ENCODE data around the gene ABHD4. TPM values are rescaled to one million over a fixed set of nuclear protein-coding genes. Genes with fewer than 3 reads are reported as not detected.

Gene ABHD4
- total and polyA plus RNA-seq, 2 of the 4 experiments (the other 2 are of a cell fraction): 5.0 to 22.0 TPM

DNA sequence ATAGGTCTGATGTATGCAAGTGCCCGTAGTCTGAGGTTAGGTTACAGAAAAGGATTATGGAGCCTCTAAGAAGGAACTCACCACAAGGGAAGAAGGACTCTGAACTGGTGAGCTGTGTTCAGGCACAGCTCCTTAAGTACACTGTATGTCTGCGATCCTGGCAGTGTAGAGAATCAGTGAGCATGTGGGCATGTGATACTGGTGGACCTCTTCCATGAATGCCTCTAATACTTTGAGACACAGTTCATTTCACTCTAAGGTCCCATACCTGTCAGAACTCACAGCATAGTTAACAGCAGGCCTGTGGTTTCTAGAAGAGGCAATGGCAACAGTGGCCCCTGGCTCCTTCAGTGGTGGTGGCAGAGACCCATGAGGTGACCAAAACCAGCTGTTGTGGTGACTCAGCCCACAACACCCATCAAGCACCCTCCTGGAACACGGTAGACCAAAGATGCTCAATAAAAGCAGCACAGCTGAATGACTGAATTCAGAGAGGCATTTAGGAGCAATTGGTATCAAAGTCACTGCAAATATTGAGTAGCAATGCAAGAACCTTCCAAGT is 52.9 kb downstream of the ABHD4 start:
- intact Hi-C loops (cut with micrococcal nuclease) (loop anchor here (5.0 kb wide), 1 partner anchor 264 kb away; no protein-coding TSS in a partner anchor), in situ Hi-C loops (cut with MboI; ENCODE audit: low sequenced_read_pairs) (loop anchor here (5.0 to 10.0 kb wide), 2 partner anchors 74 to 256 kb away; no protein-coding TSS in a partner anchor), dilution Hi-C loops (cut with HindIII; ENCODE audit: low sequenced_read_pairs, unreplicated experiment) (no loop called here)
- Histone ChIP-seq H3K9me3 (ENCODE audit: control insufficient read depth, insufficient read depth, low read length) (no peaks in the 10 kb centered on the region), H3K9ac (ENCODE audit: low read depth, low read length) (no peak overlapping the region), H2BK5ac (ENCODE audit: low read depth, low read length, poor library complexity, severe bottlenecking) (no peak overlapping the region), H4K8ac (ENCODE audit: low read depth in 2 of 2, low read length in 2 of 2) (no peak overlapping the region), H4K20me1 (ENCODE audit: insufficient read depth, low read length) (no peaks in the 10 kb centered on the region), H2BK20ac (ENCODE audit: low read depth, low read length) (no peak overlapping the region), H3K18ac (ENCODE audit: low read depth, low read length) (no peak overlapping the region), H3K4me1 (ENCODE audit: control insufficient read depth, insufficient read depth, low read length) (peaks cover under 1% of the 10 kb centered on the region; the same call in 1 of the 2 replicates), H2AK9ac (replicated peaks; ENCODE audit: low read depth, low read length, poor library complexity) (no peak overlapping the region), H2AK5ac (ENCODE audit: low read depth, low read length) (no peak overlapping the region), H3K27me3 (ENCODE audit: control insufficient read depth, insufficient read depth, low read length) (0 out of 2 replicates have a peak, but pooled peaks cover 1% of the 10 kb centered on the region), H2BK120ac (ENCODE audit: low read depth, low read length) (no peak overlapping the region), H2BK15ac (ENCODE audit: low read depth, low read length) (no peak overlapping the region), H4K5ac (ENCODE audit: low read depth, low read length) (no peak overlapping the region), H3K23ac (ENCODE audit: low read depth, low read length) (no peak overlapping the region), H3K4me2 (ENCODE audit: low read depth, low read length) (no peak overlapping the region), H3K79me1 (ENCODE audit: low read depth in 1 of 2, low read length in 2 of 2) (no peaks in the 10 kb centered on the region), H2AFZ (replicated peaks; ENCODE audit: low read length, poor library complexity) (no peak overlapping the region), H3K14ac (replicated peaks; ENCODE audit: low read depth, low read length) (no peak overlapping the region), H3K4ac (ENCODE audit: low read depth, low read length) (no peak overlapping the region), H3K36me3 (ENCODE audit: control insufficient read depth, insufficient read depth, low read length) (no peaks in the 10 kb centered on the region), H3K27ac (ENCODE audit: insufficient read depth, low read length) (no peak overlapping the region), H3K9me1 (ENCODE audit: insufficient read depth, low read length) (no peaks in the 10 kb centered on the region), H3K4me3 (ENCODE audit: insufficient read depth, low read depth, low read length) (no peak overlapping the region), H4K91ac (ENCODE audit: insufficient read depth, low read depth, low read length) (no peak overlapping the region), H3K56ac (ENCODE audit: extremely low read depth, insufficient read depth, low read length) (no peak overlapping the region)
- ATAC-seq (ENCODE audit: low read depth) (no peak), DNase-seq (no peak)
- CTCF ChIA-PET: interaction anchor here (0.7 to 1.5 kb wide), 2 partner anchors 81 to 372 kb away, joined by 3 to 5 read pairs; no protein-coding TSS in a partner anchor
- WGBS, 2 experiments (ENCODE audit: extremely low coverage in 2 of 2, insufficient read length in 1 of 2): no CpG with 5 or more reads among the region's 3 CpGs
- no TSS peak for BruUV-seq (replicated peaks)
- no peak for TF ChIP-seq RFX5 (IDR thresholded peaks at IDR 0.05; ENCODE audit: low read depth, low read length)
- TF ChIP-seq, protein P1, sequence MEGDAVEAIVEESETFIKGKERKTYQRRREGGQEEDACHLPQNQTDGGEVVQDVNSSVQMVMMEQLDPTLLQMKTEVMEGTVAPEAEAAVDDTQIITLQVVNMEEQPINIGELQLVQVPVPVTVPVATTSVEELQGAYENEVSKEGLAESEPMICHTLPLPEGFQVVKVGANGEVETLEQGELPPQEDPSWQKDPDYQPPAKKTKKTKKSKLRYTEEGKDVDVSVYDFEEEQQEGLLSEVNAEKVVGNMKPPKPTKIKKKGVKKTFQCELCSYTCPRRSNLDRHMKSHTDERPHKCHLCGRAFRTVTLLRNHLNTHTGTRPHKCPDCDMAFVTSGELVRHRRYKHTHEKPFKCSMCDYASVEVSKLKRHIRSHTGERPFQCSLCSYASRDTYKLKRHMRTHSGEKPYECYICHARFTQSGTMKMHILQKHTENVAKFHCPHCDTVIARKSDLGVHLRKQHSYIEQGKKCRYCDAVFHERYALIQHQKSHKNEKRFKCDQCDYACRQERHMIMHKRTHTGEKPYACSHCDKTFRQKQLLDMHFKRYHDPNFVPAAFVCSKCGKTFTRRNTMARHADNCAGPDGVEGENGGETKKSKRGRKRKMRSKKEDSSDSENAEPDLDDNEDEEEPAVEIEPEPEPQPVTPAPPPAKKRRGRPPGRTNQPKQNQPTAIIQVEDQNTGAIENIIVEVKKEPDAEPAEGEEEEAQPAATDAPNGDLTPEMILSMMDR (conservative IDR thresholded peaks at IDR 0.05; ENCODE audit: low read depth, low read length): no peak
- TF ChIP-seq, protein P2, sequence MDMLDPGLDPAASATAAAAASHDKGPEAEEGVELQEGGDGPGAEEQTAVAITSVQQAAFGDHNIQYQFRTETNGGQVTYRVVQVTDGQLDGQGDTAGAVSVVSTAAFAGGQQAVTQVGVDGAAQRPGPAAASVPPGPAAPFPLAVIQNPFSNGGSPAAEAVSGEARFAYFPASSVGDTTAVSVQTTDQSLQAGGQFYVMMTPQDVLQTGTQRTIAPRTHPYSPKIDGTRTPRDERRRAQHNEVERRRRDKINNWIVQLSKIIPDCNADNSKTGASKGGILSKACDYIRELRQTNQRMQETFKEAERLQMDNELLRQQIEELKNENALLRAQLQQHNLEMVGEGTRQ (IDR thresholded peaks at IDR 0.05; ENCODE audit: low read depth, low read length): no peak
- TF ChIP-seq SMC3 (IDR thresholded peaks at IDR 0.05; ENCODE audit: low read depth, low read length): no peak
- no peak for TF ChIP-seq RCOR1 (IDR thresholded peaks at IDR 0.05; ENCODE audit: insufficient replicate concordance, low read length)
- TF ChIP-seq MAZ (IDR thresholded peaks at IDR 0.05; ENCODE audit: borderline replicate concordance, low read depth, low read length): no peak
- POLR2A ChIA-PET (ENCODE audit: unreplicated experiment): no interaction called here
